HepG2 (cell line): Measurements from ENCODE around the gene POU3F3. TPM values are rescaled to one million over a fixed set of nuclear protein-coding genes. Genes with fewer than 3 reads are reported as not detected.

Source experiments
- ARID2 ChIP-seq: sonication (generic); formaldehyde crosslinking; IDR thresholded peaks from 2 replicates; pipeline ENCODE4 v1.8.1; 2022; ENCODE audit warnings: mild to moderate bottlenecking, missing genetic modification reagents, borderline replicate concordance
- CCDC6 ChIP-seq: sonication (generic); formaldehyde crosslinking; IDR thresholded peaks from 2 replicates; pipeline ENCODE4 v1.8.1; 2022; ENCODE audit warnings: mild to moderate bottlenecking, missing genetic modification reagents, moderate library complexity
- ZNF3 ChIP-seq: IDR thresholded peaks from 2 replicates; pipeline ENCODE4 v1.7.0; 2017; ENCODE audit warnings: inconsistent platforms
- ZNF839 ChIP-seq: sonication (generic); formaldehyde crosslinking; IDR thresholded peaks from 2 replicates; pipeline ENCODE4 v1.4.0; 2020; ENCODE audit warnings: missing genetic modification reagents, mild to moderate bottlenecking, borderline replicate concordance
- polyA plus RNA-seq, 8 experiments: library from polyadenylated mRNA; depleted of rRNA in 3 of 8; stranded (reverse) in 7 of 8; unstranded in 1 of 8; fragments of >200 nt; fragmentation: Illumina TruSeq in 4 of 8; extraction: Trizol in 4 of 8; gene quantifications; 2 replicates each; pipeline versions ENCODE4 v1.2.1 to v1.2.3, GENCODE V29; 2011 to 2016; ENCODE audit warnings: low read depth in 4 of 8, missing spikeins in 1 of 8, mixed read lengths in 1 of 8; ENCODE audit not compliant: insufficient read depth in 1 of 8
- total RNA-seq, 5 experiments: library from RNA; depleted of rRNA; stranded (reverse); fragments of >200 nt; fragmentation: Illumina TruSeq; extraction: Trizol; gene quantifications; 2 replicates each; pipeline ENCODE4 v1.2.3, GENCODE V29; 2016; ENCODE audit warnings: low read depth in 1 of 5
- TF ChIP-seq, protein P1 (sequence below): sonication (generic); formaldehyde crosslinking; IDR thresholded peaks from 2 replicates; pipeline ENCODE4 v1.9.0; 2021; ENCODE audit warnings: mild to moderate bottlenecking, missing genetic modification reagents
- TF ChIP-seq, protein P2 (sequence below): sonication (generic); formaldehyde crosslinking; IDR thresholded peaks from 2 replicates; pipeline ENCODE4 v1.8.0; 2022; ENCODE audit warnings: mild to moderate bottlenecking, missing genetic modification reagents, moderate library complexity
- TF ChIP-seq, protein P3 (sequence below): sonication (generic); formaldehyde crosslinking; IDR thresholded peaks from 2 replicates; pipeline ENCODE4 v1.4.0; 2020; ENCODE audit warnings: missing genetic modification reagents
- TF ChIP-seq, protein P4 (sequence below): sonication (generic); formaldehyde crosslinking; IDR thresholded peaks from 2 replicates; pipeline ENCODE4 v1.4.0; 2020; ENCODE audit warnings: missing genetic modification reagents
- TF ChIP-seq, protein P5 (sequence below): sonication (generic); formaldehyde crosslinking; IDR thresholded peaks from 2 replicates; pipeline ENCODE4 v1.8.1; 2023; ENCODE audit warnings: mild to moderate bottlenecking, moderate library complexity, missing genetic modification reagents
- TF ChIP-seq, protein P6 (sequence below): sonication (generic); formaldehyde crosslinking; IDR thresholded peaks from 2 replicates; pipeline ENCODE4 v1.5.0; 2020; ENCODE audit warnings: mild to moderate bottlenecking, missing genetic modification reagents

The POU3F3 gene
- total and polyA plus RNA-seq, 2 of the 13 experiments (the other 11 are each of a cell fraction or from before 2014, with no cell fraction given), result not detected

DNA sequence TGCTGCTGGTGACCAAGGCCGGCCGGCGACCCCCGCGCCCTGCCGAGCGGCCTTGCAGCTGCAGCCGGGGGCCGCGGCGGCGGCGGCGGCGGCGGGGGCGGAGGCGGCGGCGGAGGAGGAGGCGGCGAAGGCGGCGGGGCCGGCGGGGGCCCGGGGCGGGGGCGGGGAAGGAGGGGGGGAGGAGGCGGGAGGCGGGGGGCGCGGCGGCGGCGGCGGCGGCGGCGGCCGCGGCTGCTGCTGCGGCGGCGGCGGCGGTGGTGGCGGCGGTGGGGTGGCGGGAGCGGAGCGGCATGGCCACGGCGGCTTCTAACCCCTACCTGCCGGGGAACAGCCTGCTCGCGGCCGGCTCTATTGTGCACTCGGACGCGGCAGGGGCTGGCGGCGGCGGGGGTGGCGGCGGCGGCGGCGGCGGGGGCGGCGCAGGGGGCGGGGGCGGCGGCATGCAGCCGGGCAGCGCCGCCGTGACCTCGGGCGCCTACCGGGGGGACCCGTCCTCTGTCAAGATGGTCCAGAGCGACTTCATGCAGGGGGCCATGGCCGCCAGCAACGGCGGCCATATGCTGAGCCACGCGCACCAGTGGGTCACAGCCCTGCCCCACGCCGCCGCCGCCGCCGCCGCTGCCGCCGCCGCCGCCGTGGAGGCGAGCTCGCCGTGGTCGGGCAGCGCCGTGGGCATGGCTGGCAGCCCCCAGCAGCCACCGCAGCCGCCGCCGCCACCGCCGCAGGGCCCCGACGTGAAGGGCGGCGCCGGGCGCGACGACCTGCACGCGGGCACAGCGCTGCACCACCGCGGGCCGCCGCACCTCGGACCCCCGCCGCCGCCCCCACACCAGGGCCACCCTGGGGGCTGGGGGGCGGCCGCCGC, 1.5 kb downstream of the POU3F3 start (continued):
- TF ChIP-seq, protein P1, sequence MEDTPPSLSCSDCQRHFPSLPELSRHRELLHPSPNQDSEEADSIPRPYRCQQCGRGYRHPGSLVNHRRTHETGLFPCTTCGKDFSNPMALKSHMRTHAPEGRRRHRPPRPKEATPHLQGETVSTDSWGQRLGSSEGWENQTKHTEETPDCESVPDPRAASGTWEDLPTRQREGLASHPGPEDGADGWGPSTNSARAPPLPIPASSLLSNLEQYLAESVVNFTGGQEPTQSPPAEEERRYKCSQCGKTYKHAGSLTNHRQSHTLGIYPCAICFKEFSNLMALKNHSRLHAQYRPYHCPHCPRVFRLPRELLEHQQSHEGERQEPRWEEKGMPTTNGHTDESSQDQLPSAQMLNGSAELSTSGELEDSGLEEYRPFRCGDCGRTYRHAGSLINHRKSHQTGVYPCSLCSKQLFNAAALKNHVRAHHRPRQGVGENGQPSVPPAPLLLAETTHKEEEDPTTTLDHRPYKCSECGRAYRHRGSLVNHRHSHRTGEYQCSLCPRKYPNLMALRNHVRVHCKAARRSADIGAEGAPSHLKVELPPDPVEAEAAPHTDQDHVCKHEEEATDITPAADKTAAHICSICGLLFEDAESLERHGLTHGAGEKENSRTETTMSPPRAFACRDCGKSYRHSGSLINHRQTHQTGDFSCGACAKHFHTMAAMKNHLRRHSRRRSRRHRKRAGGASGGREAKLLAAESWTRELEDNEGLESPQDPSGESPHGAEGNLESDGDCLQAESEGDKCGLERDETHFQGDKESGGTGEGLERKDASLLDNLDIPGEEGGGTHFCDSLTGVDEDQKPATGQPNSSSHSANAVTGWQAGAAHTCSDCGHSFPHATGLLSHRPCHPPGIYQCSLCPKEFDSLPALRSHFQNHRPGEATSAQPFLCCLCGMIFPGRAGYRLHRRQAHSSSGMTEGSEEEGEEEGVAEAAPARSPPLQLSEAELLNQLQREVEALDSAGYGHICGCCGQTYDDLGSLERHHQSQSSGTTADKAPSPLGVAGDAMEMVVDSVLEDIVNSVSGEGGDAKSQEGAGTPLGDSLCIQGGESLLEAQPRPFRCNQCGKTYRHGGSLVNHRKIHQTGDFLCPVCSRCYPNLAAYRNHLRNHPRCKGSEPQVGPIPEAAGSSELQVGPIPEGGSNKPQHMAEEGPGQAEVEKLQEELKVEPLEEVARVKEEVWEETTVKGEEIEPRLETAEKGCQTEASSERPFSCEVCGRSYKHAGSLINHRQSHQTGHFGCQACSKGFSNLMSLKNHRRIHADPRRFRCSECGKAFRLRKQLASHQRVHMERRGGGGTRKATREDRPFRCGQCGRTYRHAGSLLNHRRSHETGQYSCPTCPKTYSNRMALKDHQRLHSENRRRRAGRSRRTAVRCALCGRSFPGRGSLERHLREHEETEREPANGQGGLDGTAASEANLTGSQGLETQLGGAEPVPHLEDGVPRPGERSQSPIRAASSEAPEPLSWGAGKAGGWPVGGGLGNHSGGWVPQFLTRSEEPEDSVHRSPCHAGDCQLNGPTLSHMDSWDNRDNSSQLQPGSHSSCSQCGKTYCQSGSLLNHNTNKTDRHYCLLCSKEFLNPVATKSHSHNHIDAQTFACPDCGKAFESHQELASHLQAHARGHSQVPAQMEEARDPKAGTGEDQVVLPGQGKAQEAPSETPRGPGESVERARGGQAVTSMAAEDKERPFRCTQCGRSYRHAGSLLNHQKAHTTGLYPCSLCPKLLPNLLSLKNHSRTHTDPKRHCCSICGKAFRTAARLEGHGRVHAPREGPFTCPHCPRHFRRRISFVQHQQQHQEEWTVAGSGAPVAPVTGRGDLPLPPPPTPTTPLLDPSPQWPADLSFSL, result no peak
- TF ChIP-seq ARID2 (CRISPR knock-in tag) (no peak), CCDC6 (CRISPR knock-in tag) (no peak), ZNF839 (CRISPR knock-in tag) (no peak), ZNF3 (no peak)
- TF ChIP-seq, protein P2, sequence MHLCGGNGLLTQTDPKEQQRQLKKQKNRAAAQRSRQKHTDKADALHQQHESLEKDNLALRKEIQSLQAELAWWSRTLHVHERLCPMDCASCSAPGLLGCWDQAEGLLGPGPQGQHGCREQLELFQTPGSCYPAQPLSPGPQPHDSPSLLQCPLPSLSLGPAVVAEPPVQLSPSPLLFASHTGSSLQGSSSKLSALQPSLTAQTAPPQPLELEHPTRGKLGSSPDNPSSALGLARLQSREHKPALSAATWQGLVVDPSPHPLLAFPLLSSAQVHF (CRISPR knock-in tag), result no peak
- TF ChIP-seq, protein P3, sequence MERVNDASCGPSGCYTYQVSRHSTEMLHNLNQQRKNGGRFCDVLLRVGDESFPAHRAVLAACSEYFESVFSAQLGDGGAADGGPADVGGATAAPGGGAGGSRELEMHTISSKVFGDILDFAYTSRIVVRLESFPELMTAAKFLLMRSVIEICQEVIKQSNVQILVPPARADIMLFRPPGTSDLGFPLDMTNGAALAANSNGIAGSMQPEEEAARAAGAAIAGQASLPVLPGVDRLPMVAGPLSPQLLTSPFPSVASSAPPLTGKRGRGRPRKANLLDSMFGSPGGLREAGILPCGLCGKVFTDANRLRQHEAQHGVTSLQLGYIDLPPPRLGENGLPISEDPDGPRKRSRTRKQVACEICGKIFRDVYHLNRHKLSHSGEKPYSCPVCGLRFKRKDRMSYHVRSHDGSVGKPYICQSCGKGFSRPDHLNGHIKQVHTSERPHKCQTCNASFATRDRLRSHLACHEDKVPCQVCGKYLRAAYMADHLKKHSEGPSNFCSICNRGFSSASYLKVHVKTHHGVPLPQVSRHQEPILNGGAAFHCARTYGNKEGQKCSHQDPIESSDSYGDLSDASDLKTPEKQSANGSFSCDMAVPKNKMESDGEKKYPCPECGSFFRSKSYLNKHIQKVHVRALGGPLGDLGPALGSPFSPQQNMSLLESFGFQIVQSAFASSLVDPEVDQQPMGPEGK (CRISPR knock-in tag), result no peak
- TF ChIP-seq, protein P4, sequence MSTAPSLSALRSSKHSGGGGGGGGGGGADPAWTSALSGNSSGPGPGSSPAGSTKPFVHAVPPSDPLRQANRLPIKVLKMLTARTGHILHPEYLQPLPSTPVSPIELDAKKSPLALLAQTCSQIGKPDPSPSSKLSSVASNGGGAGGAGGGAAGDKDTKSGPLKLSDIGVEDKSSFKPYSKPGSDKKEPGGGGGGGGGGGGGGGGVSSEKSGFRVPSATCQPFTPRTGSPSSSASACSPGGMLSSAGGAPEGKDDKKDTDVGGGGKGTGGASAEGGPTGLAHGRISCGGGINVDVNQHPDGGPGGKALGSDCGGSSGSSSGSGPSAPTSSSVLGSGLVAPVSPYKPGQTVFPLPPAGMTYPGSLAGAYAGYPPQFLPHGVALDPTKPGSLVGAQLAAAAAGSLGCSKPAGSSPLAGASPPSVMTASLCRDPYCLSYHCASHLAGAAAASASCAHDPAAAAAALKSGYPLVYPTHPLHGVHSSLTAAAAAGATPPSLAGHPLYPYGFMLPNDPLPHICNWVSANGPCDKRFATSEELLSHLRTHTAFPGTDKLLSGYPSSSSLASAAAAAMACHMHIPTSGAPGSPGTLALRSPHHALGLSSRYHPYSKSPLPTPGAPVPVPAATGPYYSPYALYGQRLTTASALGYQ (CRISPR knock-in tag), result no peak
- TF ChIP-seq, protein P5, sequence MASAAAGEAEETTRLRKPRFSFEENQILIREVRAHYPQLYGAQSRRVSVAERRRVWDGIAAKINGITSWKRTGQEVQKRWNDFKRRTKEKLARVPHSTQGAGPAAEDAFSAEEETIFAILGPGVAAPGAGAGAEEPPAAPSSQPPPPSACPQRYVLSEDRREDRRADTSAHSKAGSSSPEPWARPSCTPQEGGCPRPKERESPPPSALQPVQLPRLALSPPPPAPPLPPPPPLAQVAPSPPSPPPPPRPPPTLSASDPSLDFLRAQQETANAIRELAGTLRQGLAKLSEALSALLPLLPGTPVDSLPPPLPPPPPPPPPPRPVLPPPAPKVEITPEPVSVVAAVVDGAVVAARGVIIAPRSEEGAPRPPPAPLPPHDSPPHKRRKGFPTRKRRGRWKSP, result no peak
- TF ChIP-seq, protein P6, sequence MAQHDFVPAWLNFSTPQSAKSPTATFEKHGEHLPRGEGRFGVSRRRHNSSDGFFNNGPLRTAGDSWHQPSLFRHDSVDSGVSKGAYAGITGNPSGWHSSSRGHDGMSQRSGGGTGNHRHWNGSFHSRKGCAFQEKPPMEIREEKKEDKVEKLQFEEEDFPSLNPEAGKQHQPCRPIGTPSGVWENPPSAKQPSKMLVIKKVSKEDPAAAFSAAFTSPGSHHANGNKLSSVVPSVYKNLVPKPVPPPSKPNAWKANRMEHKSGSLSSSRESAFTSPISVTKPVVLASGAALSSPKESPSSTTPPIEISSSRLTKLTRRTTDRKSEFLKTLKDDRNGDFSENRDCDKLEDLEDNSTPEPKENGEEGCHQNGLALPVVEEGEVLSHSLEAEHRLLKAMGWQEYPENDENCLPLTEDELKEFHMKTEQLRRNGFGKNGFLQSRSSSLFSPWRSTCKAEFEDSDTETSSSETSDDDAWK, result no peak
